OCI-M1 (cell line): ENCODE measurements around the gene VNN1.
"Not testable (repeated sequence)": the region's sequence is repeated elsewhere in the genome, so short reads cannot be mapped to it uniquely, and the experiment has no call there.

Experiments used
- DNase-seq: peaks from one replicate; lab custom pipeline; 2025; lab: John Stamatoyannopoulos, UW

The VNN1 gene

GRCh38 chr6:132725471-132725870 lies 11.6 kb upstream of the VNN1 start:
- no peak for DNase-seq

DNA sequence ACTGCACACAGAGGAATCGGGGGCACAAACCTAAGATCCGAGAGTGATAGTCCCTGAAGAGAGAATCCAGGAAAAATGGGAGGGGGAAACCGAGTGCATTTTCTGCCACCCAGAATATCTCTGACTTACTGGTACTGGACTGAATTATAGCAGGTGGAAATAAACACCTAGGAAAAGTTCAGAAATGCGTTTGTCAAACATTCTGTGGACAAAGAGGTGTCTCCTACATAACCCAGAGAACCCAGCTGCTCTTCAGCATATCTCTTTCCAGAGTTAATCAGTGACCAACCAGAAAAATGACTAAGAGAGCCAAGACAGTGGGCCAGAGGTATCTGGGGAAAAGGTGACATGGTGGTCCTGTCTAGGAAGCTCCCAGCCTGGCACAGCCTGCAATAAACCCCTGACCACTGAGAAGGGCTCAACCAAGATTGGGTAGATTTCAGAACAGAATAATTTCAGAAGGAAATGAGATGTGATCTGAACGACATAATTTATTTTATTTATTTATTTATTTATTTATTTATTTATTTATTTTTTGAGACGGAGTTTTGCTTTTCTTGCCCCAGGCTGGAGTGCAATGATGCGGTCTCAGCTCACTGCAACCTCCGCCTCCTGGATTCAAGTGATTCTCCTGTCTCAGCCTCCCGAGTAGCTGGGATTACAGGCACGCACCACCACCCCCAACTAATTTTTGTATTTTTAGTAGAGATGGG lies 6.0 kb upstream of the VNN1 start:
- no peak for DNase-seq

- DNase-seq: no peak
These were observed 2.2 kb upstream of the VNN1 start for GRCh38 chr6:132715881-132716637.

- DNase-seq: peak; percentile 31
These were observed 1.3 kb upstream of the VNN1 start for GRCh38 chr6:132715204-132715603.

DNA sequence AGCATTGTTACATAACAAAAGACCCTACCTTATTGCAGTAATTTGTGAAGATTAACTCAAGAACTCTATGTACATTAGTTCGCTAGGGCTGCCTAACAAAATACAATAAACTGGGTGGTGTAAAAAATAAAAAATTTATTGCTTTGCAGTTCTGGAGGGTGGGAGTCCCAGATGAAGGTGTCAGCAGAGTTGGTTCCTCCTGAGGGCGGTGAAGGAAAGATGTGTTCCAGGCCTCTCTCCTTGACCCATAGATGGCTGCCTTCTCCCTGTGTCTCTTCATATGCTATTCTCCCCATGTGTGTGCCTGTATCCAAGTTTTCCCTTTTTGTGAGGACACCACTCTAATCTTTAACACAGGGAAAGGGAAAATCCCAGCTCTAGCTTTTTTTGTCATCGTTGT lies 305 bp upstream of the VNN1 start:
- DNase-seq: no peak

GRCh38 chr6:132712366-132712765 lies 1.5 kb downstream of the VNN1 start:
- DNase-seq: no peak

GRCh38 chr6:132708771-132709170 lies 5.1 kb downstream of the VNN1 start:
- no peak for DNase-seq

GRCh38 chr6:132708002-132708401 lies 5.9 kb downstream of the VNN1 start:
- no peak for DNase-seq

DNA sequence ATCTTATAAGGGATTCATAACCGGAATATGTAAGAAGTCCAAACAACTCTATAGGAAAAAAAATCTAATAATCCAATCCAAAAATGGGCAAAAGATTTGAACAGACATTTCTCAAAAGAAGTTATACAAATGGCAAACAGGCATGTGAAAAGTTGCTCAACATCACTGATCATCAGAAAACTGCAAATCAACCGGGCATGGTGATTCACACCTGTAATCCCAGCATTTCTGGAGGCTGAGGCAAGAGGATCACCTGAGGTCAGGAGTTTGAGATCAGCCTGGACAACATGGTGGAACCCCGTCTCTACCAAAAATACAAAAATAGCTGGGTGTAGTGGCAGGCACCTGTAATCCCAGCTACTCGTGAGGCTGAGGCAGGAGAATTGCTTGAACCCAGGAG lies 7.1 kb downstream of the VNN1 start:
- not testable (repeated sequence) for DNase-seq

DNA sequence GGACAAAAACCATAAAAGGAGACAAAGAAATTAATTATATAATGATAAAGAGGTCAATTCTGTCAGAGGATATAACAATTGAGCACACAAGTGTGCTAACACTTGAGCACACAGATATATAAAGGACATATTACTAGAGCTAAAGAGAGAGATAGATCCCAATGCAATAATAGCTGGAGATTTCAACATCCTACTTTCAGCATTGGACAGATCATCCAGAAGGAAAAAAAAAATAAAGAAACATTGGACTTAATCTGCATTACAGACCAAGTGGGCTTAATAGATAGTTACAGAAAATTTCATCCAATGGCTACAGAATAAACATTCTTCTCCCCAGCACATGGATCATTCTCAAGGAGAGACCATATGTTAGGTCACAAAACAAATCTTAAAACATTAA lies 9.9 kb downstream of the VNN1 start:
- no peak for DNase-seq

DNA sequence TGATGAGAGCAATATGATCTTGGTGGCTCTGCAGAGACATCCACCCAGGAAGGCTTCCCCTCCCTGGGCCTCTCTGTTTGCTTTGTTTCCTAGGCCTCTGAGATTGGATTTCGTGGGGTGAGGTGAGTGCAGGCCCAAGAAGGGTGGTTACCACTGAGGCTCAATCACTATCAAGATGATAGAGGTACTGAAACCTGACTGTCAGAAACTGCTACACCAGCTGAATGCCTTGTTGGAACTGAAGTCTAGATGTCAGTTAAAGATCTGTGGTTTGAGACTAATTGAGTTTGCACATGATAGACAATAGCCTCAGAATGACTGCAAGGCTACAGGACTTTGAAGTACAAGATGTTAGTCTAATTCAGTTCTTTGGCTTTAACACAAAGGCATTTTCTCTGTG lies 15.2 kb downstream of the VNN1 start:
- DNase-seq: peak; percentile 37

DNA sequence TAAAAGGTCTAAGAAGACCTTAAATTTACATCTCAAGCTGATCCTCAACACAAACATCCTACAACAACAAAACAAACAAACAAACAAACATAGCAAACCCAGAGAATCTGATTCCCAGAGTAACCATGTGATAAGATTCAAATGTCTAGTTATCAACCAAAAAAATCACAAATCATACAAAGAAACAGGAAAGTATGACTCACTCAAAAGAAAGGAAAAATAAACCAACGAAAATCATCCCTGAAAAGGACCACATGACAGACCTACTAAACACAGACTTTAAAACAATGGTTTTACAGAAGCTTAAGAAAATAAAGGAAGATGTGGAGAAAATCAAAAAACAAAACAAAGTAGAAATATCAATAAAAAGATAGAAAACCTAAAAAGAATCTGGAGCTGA lies 18.1 kb downstream of the VNN1 start:
- DNase-seq: no peak

DNA sequence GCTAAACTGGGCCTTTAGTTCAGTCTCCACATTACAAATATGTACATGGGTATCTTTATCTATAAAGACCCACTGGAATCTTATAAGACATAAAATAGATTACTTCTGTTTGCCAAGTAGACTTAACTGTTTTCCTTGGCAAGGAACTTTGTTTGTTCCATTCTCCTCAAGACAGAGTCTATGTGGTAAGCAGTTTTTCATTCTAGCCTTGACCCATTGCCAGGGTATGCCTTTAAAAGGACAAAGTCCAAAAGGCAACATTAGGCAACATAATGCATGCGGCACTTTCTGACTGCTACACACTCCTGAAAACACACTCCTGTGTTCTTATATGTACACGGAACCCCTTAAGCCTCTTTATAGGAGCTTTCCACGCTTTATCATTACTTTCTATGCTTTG lies 20.4 kb downstream of the VNN1 start:
- DNase-seq: no peak

DNA sequence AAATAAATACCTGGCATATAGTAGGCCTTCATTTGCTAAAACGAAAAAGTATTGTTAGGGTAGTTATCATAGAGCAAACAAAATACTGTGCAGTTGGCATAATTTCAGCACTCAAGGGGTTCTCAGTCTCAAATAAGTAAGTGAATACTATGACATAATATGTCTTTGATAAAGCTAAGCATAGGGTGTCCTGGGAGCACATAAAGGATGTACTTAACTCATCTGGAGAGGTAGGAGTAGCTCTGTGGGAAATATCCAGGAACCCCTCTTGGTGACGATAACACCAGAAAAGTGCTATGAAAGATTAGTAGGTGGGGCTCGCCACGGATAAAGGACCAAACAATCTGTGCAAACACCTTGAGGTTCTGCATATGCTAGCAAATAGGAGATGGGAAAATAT lies 23.2 kb downstream of the VNN1 start:
- no peak for DNase-seq

- DNase-seq: no peak
These were observed 26.5 kb downstream of the VNN1 start for GRCh38 chr6:132687306-132687705.

DNA sequence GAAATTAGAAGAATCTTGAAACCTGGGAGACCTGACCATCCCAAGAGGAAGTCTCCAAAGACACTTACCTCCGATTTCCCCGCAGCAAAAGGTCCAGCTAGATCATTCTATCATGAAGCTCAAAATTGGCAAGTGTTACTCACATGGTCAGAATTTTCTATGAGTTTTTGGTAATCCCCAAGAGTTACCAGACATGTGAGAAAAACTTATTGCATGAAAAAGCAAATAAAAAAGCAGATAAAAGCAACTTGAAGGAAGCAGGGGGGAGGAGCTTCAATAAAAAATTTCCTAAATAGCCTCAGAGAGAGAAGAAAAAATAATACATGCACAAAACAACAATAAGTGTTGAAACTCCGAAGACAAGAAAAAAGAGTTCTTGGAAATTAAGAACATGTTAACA lies 27.3 kb downstream of the VNN1 start:
- DNase-seq: no peak

DNA sequence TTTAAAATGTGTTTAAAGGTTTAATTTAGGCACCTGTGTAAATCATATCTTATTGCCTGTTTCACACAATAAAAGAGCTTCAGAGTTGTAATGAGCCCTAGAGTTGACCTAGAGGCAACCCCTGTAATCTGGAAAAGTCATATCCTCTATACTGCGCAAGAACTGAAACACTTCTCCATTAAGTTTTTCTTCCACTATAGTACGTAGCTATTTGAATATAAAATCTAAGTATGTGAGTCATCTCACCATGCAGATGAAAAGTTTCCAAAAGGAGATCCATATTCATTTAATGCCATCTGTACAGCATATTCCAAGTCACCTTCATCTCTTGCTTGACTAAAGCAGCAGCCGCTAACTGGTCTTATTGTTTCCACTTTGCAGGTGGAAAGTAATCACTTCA lies 28.8 kb downstream of the VNN1 start:
- no peak for DNase-seq

GRCh38 chr6:132684272-132684671 lies 29.6 kb downstream of the VNN1 start:
- DNase-seq: no peak

- DNase-seq: peak; percentile 22
These were observed 30.3 kb downstream of the VNN1 start for GRCh38 chr6:132683543-132683942.

- DNase-seq: not testable (repeated sequence)
These were observed 34.8 kb downstream of the VNN1 start for GRCh38 chr6:132679094-132679493.

DNA sequence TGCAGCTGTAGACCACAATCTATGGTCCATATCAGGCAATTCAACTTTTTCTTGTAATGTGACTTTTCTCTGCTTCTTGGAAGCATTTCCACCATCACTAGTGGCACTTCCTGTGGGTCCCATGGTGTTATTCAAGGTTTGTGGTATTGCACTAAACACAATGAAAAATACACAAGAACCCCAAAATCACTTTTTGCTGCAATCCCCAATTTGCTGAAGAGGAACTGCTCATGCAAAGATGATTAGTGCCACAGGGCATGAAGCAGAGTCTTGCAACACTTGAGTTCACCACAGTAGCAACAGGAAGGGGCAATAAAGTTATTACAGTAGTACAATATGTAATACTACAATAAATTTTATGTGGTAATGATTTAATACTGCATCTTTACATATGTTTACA lies 38.1 kb downstream of the VNN1 start:
- no peak for DNase-seq

DNA sequence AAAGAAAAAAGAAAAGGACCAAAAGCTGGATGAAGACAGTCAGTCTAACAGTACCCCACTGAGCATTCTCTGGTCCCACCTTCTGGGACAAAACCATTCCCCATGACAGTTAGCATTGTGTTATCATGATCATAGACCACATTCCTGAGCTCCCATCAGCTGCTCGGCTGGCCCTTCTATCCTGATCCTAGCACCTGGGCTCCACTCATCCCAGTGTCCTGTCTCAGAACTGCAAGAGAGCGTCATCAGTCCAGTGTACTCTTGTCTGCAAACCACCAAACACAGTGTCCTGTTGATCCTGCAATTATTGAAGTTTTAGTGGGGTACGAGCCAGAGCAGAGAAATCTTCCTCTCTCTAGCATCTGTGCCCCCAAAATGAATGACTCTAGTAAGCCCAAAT lies 38.9 kb downstream of the VNN1 start:
- no peak for DNase-seq

DNA sequence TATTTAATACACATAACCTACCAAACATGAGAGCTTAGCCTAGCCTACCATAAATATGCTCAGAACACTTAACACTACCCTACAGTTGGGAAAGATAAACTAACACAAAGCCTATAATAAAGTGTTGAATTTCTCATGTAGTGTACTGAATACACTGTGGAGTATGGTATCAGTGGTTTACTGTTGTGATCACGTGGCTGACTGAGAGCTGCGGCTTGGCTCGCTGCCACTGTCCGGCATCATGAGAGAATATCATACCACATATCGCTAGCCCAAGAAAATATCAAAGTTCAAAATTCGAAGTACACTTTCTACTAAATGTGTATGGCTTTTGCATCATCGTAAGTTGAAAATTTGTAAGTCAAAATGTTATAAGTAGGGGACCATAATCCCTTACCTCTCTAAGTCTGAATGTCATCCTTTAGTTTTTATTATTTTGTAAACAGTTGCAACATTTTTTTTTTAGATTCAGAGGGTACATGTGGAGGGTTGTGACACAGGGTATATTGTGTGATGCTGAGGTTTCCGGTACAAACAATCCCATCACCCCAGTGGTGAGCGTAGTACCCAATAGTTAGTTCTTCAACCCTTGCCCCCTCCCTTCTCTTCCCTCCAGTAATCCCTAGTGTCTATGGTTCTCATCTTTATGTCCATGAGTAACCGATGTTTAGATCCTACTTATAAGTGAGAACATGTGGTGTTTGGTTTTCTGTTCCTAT lies 40.3 kb downstream of the VNN1 start:
- peak; percentile 96 for DNase-seq
